Skeletal muscle cell (primary cell): ENCODE measurements around the gene TSPAN14.
"Not testable (repeated sequence)": the region's sequence is repeated elsewhere in the genome, so short reads cannot be mapped to it uniquely, and the experiment has no call there.

Experiments used
- DNase-seq: peaks from one replicate; pipeline ENCODE4 v3.0.0-alpha.2; 2010; ENCODE audit warnings: low read depth
- H3K4me3 ChIP-seq: 2 replicates; pipeline ENCODE4 v1.5.1; 2011; ENCODE audit warnings: low read depth, mild to moderate bottlenecking, control low read depth, low read length, moderate library complexity

TSPAN14 gene

GRCh38 chr10:80516506-80517075, 62.5 kb downstream of the TSPAN14 start:
- H3K4me3 ChIP-seq = no peak overlapping the region
- no peak for DNase-seq

- no peak for DNase-seq
- no peak overlapping the region for H3K4me3 ChIP-seq
Measured at GRCh38 chr10:80517416-80518142, 63.5 kb downstream of the TSPAN14 start.

- DNase-seq = no peak
- no peak overlapping the region for H3K4me3 ChIP-seq
Measured at GRCh38 chr10:80518143-80518806, 64.2 kb downstream of the TSPAN14 start.

- H3K4me3 ChIP-seq = no peak overlapping the region
- DNase-seq = no peak
Measured at GRCh38 chr10:80518807-80519360, 64.8 kb downstream of the TSPAN14 start.

- H3K4me3 ChIP-seq = no peak overlapping the region
- DNase-seq = no peak
Measured at GRCh38 chr10:80519936-80520650, 66.0 kb downstream of the TSPAN14 start.

- DNase-seq = no peak
- H3K4me3 ChIP-seq = no peak overlapping the region
Measured at GRCh38 chr10:80520661-80521470, 66.8 kb downstream of the TSPAN14 start.

- no peak for DNase-seq
- H3K4me3 ChIP-seq = no peak overlapping the region
Measured at GRCh38 chr10:80522756-80523363, 68.8 kb downstream of the TSPAN14 start.

GRCh38 chr10:80523773-80524172, 69.7 kb downstream of the TSPAN14 start:
- DNase-seq = no peak
- no peak overlapping the region for H3K4me3 ChIP-seq

GRCh38 chr10:80524190-80524909, 70.2 kb downstream of the TSPAN14 start:
- H3K4me3 ChIP-seq = no peak overlapping the region
- no peak for DNase-seq

- no peak for DNase-seq
- no peak overlapping the region for H3K4me3 ChIP-seq
Measured at GRCh38 chr10:80526218-80526617, 72.1 kb downstream of the TSPAN14 start.

- DNase-seq = no peak
- no peak overlapping the region for H3K4me3 ChIP-seq
Measured at GRCh38 chr10:80526742-80527141, 72.6 kb downstream of the TSPAN14 start.

- DNase-seq = no peak
- H3K4me3 ChIP-seq = no peak overlapping the region
Measured at GRCh38 chr10:80528185-80528700, 74.1 kb downstream of the TSPAN14 start.

- H3K4me3 ChIP-seq = no peak overlapping the region
- no peak for DNase-seq
Measured at GRCh38 chr10:80528901-80529300, 74.8 kb downstream of the TSPAN14 start.

- no peak for DNase-seq
- no peak overlapping the region for H3K4me3 ChIP-seq
Measured at GRCh38 chr10:80529604-80530003, 75.5 kb downstream of the TSPAN14 start.

GRCh38 chr10:80530251-80530650, 76.1 kb downstream of the TSPAN14 start:
- DNase-seq = no peak
- H3K4me3 ChIP-seq = no peak overlapping the region

- no peak for DNase-seq
- no peak overlapping the region for H3K4me3 ChIP-seq
Measured at GRCh38 chr10:80530816-80531215, 76.7 kb downstream of the TSPAN14 start.

- no peak for DNase-seq
- H3K4me3 ChIP-seq = no peak overlapping the region
Measured at GRCh38 chr10:80532571-80532970, 78.5 kb downstream of the TSPAN14 start.

- H3K4me3 ChIP-seq, DNase-seq: not testable (repeated sequence)
Measured at GRCh38 chr10:80534059-80534458, 79.9 kb downstream of the TSPAN14 start.
